Osteoblast (primary cell): ENCODE measurements around the gene PLEKHH1. TPM values are rescaled to one million over a fixed set of nuclear protein-coding genes. Genes with fewer than 3 reads are reported as not detected.
A peak's percentile ranks its signal among the peaks of the same experiment; 100 is the strongest.

Source experiments
- DNase-seq: peaks from one replicate; pipeline ENCODE4 v3.0.0; 2011; ENCODE audit warnings: low spot score, mixed read lengths; ENCODE audit not compliant: insufficient read length; ENCODE audit errors: missing footprints
- H2AFZ ChIP-seq: 2 replicates; pipeline ENCODE4 v1.6.0; 2011; ENCODE audit warnings: mild to moderate bottlenecking, low read length
- H3K27ac ChIP-seq: 2 replicates; pipeline ENCODE4 v1.5.1; 2011; ENCODE audit warnings: mild to moderate bottlenecking, low read depth, low read length, moderate library complexity
- H3K27me3 ChIP-seq: 2 replicates; pipeline ENCODE4 v1.6.0; 2012; ENCODE audit warnings: mild to moderate bottlenecking, control low read depth, inconsistent platforms, low read length, moderate library complexity; ENCODE audit not compliant: insufficient read depth
- H3K36me3 ChIP-seq: 2 replicates; pipeline ENCODE4 v1.5.1; 2011; ENCODE audit warnings: mild to moderate bottlenecking, low read length, control low read depth, moderate library complexity; ENCODE audit not compliant: insufficient read depth
- H3K4me1 ChIP-seq: 2 replicates; pipeline ENCODE4 v1.5.1; 2011; ENCODE audit warnings: mild to moderate bottlenecking, low read length, control low read depth, moderate library complexity; ENCODE audit not compliant: insufficient read depth
- H3K4me2 ChIP-seq: 2 replicates; pipeline ENCODE4 v1.6.0; 2011; ENCODE audit warnings: mild to moderate bottlenecking, low read length; ENCODE audit not compliant: insufficient read depth
- H3K4me3 ChIP-seq: fragments of 200-600 bp; sonication (generic); 3 replicates; pipeline ENCODE4 v1.5.1; 2012; ENCODE audit warnings: mild to moderate bottlenecking, low read length, inconsistent platforms; ENCODE audit not compliant: insufficient read depth
- H3K79me2 ChIP-seq: 2 replicates; pipeline ENCODE4 v1.6.0; 2012; ENCODE audit warnings: mild to moderate bottlenecking, low read length, control low read depth, inconsistent platforms; ENCODE audit not compliant: insufficient read depth
- H3K9me3 ChIP-seq: 2 replicates; pipeline ENCODE4 v1.5.1; 2011; ENCODE audit warnings: low read depth, low read length, control low read depth
- H4K20me1 ChIP-seq: 2 replicates; pipeline ENCODE4 v1.6.0; 2012; ENCODE audit warnings: mild to moderate bottlenecking, low read length, control low read depth; ENCODE audit not compliant: insufficient read depth
- total RNA-seq: library from RNA; depleted of rRNA; stranded (reverse); fragments of >200 nt; gene quantifications from 2 replicates; pipeline ENCODE4 v1.2.3, GENCODE V29; 2012
- TF ChIP-seq, protein P1 (sequence below): IDR thresholded peaks from 2 replicates; pipeline ENCODE4 v1.5.1; 2011; ENCODE audit warnings: mild to moderate bottlenecking, low read depth, low read length, moderate library complexity; ENCODE audit errors: extremely low read depth

PLEKHH1 gene
- total RNA-seq, 1 donor = 1.1 TPM

DNA sequence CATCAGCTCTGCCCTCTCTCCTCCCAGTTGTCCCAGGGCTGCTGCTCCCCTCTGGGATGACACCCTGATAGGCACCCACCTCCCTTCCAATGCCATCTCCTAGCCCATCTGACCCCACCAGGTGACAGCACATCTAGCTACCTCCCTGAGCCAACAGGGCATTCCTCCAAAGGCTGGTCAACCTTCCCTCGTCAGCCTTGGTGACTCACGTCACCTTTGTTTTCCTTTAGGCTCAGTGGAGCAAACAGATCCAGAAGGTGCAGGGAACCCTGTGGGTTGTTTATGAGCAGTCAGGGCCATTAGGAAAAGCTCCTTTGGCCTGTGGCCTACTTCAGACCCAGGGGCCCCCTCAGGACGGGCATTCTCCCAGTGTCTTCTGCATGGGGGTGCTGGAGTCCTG is 34.6 kb downstream of the PLEKHH1 start:
- Histone ChIP-seq H3K4me2 (peak overlapping the region; percentile 2), H3K27ac (no peak overlapping the region), H3K27me3 (no peaks in the 10 kb centered on the region), H3K36me3 (no peaks in the 10 kb centered on the region), H3K4me3 (no peak overlapping the region), H2AFZ (no peak overlapping the region), H3K79me2 (no peaks in the 10 kb centered on the region), H3K9me3 (no peaks in the 10 kb centered on the region), H4K20me1 (no peaks in the 10 kb centered on the region), H3K4me1 (peaks cover 3% of the 10 kb centered on the region)
- DNase-seq = no peak
- TF ChIP-seq, protein P1, sequence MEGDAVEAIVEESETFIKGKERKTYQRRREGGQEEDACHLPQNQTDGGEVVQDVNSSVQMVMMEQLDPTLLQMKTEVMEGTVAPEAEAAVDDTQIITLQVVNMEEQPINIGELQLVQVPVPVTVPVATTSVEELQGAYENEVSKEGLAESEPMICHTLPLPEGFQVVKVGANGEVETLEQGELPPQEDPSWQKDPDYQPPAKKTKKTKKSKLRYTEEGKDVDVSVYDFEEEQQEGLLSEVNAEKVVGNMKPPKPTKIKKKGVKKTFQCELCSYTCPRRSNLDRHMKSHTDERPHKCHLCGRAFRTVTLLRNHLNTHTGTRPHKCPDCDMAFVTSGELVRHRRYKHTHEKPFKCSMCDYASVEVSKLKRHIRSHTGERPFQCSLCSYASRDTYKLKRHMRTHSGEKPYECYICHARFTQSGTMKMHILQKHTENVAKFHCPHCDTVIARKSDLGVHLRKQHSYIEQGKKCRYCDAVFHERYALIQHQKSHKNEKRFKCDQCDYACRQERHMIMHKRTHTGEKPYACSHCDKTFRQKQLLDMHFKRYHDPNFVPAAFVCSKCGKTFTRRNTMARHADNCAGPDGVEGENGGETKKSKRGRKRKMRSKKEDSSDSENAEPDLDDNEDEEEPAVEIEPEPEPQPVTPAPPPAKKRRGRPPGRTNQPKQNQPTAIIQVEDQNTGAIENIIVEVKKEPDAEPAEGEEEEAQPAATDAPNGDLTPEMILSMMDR = no peak

DNA sequence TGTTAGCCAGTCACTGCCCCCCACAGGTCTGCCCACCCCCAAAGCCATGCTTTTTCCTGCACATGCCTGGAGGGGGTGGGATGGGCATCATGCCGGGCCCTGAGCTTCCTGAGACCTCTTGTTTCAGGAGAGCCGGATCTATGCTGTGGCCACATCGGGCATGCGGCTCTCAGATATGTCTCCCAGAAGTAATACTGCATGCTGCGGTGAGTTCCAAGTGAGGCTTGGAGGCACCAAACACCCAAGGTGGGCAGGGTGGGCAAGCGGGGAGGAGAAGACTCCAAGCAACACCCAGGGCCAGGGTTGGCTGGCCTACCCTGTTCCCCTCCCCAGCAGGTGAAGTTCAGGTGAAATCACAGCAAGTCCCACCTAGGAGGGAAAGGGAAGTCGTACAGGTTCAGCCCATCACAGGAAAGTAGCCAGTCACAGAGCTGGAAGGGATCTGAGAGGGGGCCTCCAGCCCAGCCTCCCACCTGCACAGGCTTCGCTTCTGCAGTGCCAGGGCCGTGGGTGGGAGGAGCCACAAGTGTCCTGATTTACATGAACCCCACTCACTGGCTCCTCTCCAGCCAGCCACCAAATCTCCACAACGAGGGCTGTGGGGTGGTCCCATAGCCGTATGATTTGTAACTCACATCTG is 36.0 kb downstream of the PLEKHH1 start:
- no peak overlapping the region for H3K27ac ChIP-seq
- peaks cover 3% of the 10 kb centered on the region for H3K4me1 ChIP-seq
- no peaks in the 10 kb centered on the region for H3K27me3 ChIP-seq
- H3K4me2 ChIP-seq = no peak overlapping the region
- H3K79me2 ChIP-seq = no peaks in the 10 kb centered on the region
- no peaks in the 10 kb centered on the region for H3K36me3 ChIP-seq
- DNase-seq = no peak
- no peak overlapping the region for H2AFZ ChIP-seq
- H3K9me3 ChIP-seq = no peaks in the 10 kb centered on the region
- no peak overlapping the region for H3K4me3 ChIP-seq
- TF ChIP-seq, protein P1 = no peak
- no peaks in the 10 kb centered on the region for H4K20me1 ChIP-seq

GRCh38 chr14:67569651-67570290 is 36.7 kb downstream of the PLEKHH1 start:
- TF ChIP-seq, protein P1 = no peak
- Histone ChIP-seq H3K79me2 (no peaks in the 10 kb centered on the region), H4K20me1 (no peaks in the 10 kb centered on the region), H3K27me3 (no peaks in the 10 kb centered on the region), H2AFZ (no peak overlapping the region), H3K4me2 (no peak overlapping the region), H3K27ac (no peak overlapping the region), H3K4me3 (no peak overlapping the region), H3K4me1 (peaks cover 3% of the 10 kb centered on the region), H3K9me3 (no peaks in the 10 kb centered on the region), H3K36me3 (no peaks in the 10 kb centered on the region)
- no peak for DNase-seq

GRCh38 chr14:67570453-67570852 is 37.4 kb downstream of the PLEKHH1 start:
- H3K9me3 ChIP-seq = no peaks in the 10 kb centered on the region
- no peak overlapping the region for H2AFZ ChIP-seq
- TF ChIP-seq, protein P1 = no peak
- H3K27me3 ChIP-seq = no peaks in the 10 kb centered on the region
- no peak for DNase-seq
- H3K4me3 ChIP-seq = no peak overlapping the region
- H3K4me1 ChIP-seq = peaks cover 3% of the 10 kb centered on the region
- H3K79me2 ChIP-seq = no peaks in the 10 kb centered on the region
- no peaks in the 10 kb centered on the region for H4K20me1 ChIP-seq
- H3K4me2 ChIP-seq = no peak overlapping the region
- H3K27ac ChIP-seq = no peak overlapping the region
- H3K36me3 ChIP-seq = no peaks in the 10 kb centered on the region
